Activated CD4-positive, alpha-beta T cell treated with anti-CD3 and anti-CD28 coated beads, Interleukin-2, amount 10 ng/mL, durations not matched to agents 7 days and 5 days (primary cell): Measurements from ENCODE around the gene IGFBP4. TPM values are rescaled to one million over a fixed set of nuclear protein-coding genes. Genes with fewer than 3 reads are reported as not detected.

Experiments used
- CTCF ChIA-PET: fragments of 350-600 bp; sonication (Branson Sonifier 250); formaldehyde crosslinking; loops from one replicate; lab custom pipeline; 2021; ENCODE audit warnings: antibody characterized with exemption; lab: Charles Lee
- POLR2A ChIA-PET: fragments of 350-600 bp; sonication (Branson Sonifier 250); formaldehyde crosslinking; loops from one replicate; lab custom pipeline; 2021; ENCODE audit warnings: antibody characterized with exemption; lab: Charles Lee
- DNase-seq: peaks from one replicate; pipeline ENCODE4 v3.0.0-alpha.2; 2020
- H3K27ac Mint-ChIP-seq: one replicate; pipeline ENCODE4 v1.8.0; 2021; ENCODE audit warnings: mild to moderate bottlenecking, moderate library complexity, mixed read lengths
- H3K27me3 Mint-ChIP-seq: one replicate; pipeline ENCODE4 v1.8.0; 2021; ENCODE audit warnings: mixed read lengths
- H3K36me3 Mint-ChIP-seq: one replicate; pipeline ENCODE4 v1.8.0; 2021; ENCODE audit warnings: low read depth, mixed read lengths
- H3K4me1 Mint-ChIP-seq: one replicate; pipeline ENCODE4 v1.8.0; 2021; ENCODE audit warnings: mixed read lengths
- H3K4me3 Mint-ChIP-seq: one replicate; pipeline ENCODE4 v1.8.0; 2021; ENCODE audit warnings: mild to moderate bottlenecking, moderate library complexity, mixed read lengths
- H3K9me3 Mint-ChIP-seq: one replicate; pipeline ENCODE4 v1.8.0; 2021; ENCODE audit warnings: mixed read lengths
- total RNA-seq, 2 experiments: library from RNA; stranded (reverse); gene quantifications; one replicate each; pipeline ENCODE4 v1.2.3, GENCODE V29; 2021

Gene IGFBP4
- total RNA-seq, 2 experiments from 2014 or later = 65.2 to 67.9 TPM

- no peak overlapping the region for H3K27ac Mint-ChIP-seq
- no peaks in the 10 kb centered on the region for H3K9me3 Mint-ChIP-seq
- DNase-seq = no peak
- no peaks in the 10 kb centered on the region for H3K4me1 Mint-ChIP-seq
- H3K4me3 Mint-ChIP-seq = no peak overlapping the region
- H3K27me3 Mint-ChIP-seq = no peaks in the 10 kb centered on the region
- CTCF ChIA-PET = interaction anchor here (1.3 to 4.2 kb wide), 3 partner anchors 16 to 101 kb away, joined by 5 to 27 read pairs (median 7); no protein-coding TSS in a partner anchor
- peaks cover 17% of the 10 kb centered on the region for H3K36me3 Mint-ChIP-seq
- POLR2A ChIA-PET = no interaction called here
These were observed 16.7 kb downstream of the IGFBP4 start for GRCh38 chr17:40459636-40460603.

- DNase-seq = no peak
- H3K4me3 Mint-ChIP-seq = no peak overlapping the region
- no peaks in the 10 kb centered on the region for H3K9me3 Mint-ChIP-seq
- ChIA-PET POLR2A (no interaction called here), CTCF (interaction anchor here (1.1 to 4.2 kb wide), 4 partner anchors 10 to 100 kb away, joined by 4 to 27 read pairs (median 6); no protein-coding TSS in a partner anchor)
- H3K27me3 Mint-ChIP-seq = no peaks in the 10 kb centered on the region
- H3K27ac Mint-ChIP-seq = no peak overlapping the region
- H3K36me3 Mint-ChIP-seq = peaks cover 17% of the 10 kb centered on the region
- no peaks in the 10 kb centered on the region for H3K4me1 Mint-ChIP-seq
These were observed 17.3 kb downstream of the IGFBP4 start for GRCh38 chr17:40460604-40460967.

GRCh38 chr17:40460968-40461731, 17.9 kb downstream of the IGFBP4 start:
- H3K9me3 Mint-ChIP-seq = no peaks in the 10 kb centered on the region
- H3K27me3 Mint-ChIP-seq = peaks cover 4% of the 10 kb centered on the region
- ChIA-PET CTCF (interaction anchor here (1.1 to 4.2 kb wide), 3 partner anchors 11 to 99 kb away, joined by 4 to 27 read pairs (median 5); no protein-coding TSS in a partner anchor), POLR2A (no interaction called here)
- peaks cover 12% of the 10 kb centered on the region for H3K36me3 Mint-ChIP-seq
- no peak overlapping the region for H3K4me3 Mint-ChIP-seq
- DNase-seq = no peak
- peaks cover 3% of the 10 kb centered on the region for H3K4me1 Mint-ChIP-seq
- no peak overlapping the region for H3K27ac Mint-ChIP-seq

GRCh38 chr17:40461732-40462342, 18.6 kb downstream of the IGFBP4 start:
- POLR2A ChIA-PET = no interaction called here
- H3K27ac Mint-ChIP-seq = no peak overlapping the region

GRCh38 chr17:40462343-40463121, 19.3 kb downstream of the IGFBP4 start:
- peaks cover 3% of the 10 kb centered on the region for H3K36me3 Mint-ChIP-seq
- H3K27me3 Mint-ChIP-seq = peaks cover 11% of the 10 kb centered on the region
- CTCF ChIA-PET = interaction anchor here (1.2 to 4.2 kb wide), 4 partner anchors 12 to 70 kb away, joined by 3 to 27 read pairs (median 5); no protein-coding TSS in a partner anchor
- POLR2A ChIA-PET = no interaction called here
- DNase-seq = no peak
- no peaks in the 10 kb centered on the region for H3K9me3 Mint-ChIP-seq
- peaks cover 7% of the 10 kb centered on the region for H3K4me1 Mint-ChIP-seq
- H3K4me3 Mint-ChIP-seq = no peak overlapping the region
- H3K27ac Mint-ChIP-seq = no peak overlapping the region

More at GRCh38 chr17:40461732-40462342, 18.6 kb downstream of the IGFBP4 start:
- H3K27me3 Mint-ChIP-seq = peaks cover 9% of the 10 kb centered on the region
- H3K4me1 Mint-ChIP-seq = peaks cover 7% of the 10 kb centered on the region
- CTCF ChIA-PET = interaction anchor here (1.1 to 4.2 kb wide), 5 partner anchors 11 to 99 kb away, joined by 3 to 27 read pairs (median 5); no protein-coding TSS in a partner anchor
- H3K9me3 Mint-ChIP-seq = no peaks in the 10 kb centered on the region
- DNase-seq = no peak
- H3K4me3 Mint-ChIP-seq = no peak overlapping the region
- H3K36me3 Mint-ChIP-seq = peaks cover 9% of the 10 kb centered on the region

GRCh38 chr17:40463122-40463550, 19.9 kb downstream of the IGFBP4 start:
- no peak overlapping the region for H3K27ac Mint-ChIP-seq
- peaks cover 7% of the 10 kb centered on the region for H3K4me1 Mint-ChIP-seq
- POLR2A ChIA-PET = interaction anchor here (0.6 kb wide), 1 partner anchor 197 kb away, joined by 3 read pairs; no protein-coding TSS in a partner anchor
- H3K27me3 Mint-ChIP-seq = peaks cover 12% of the 10 kb centered on the region
- no peak overlapping the region for H3K4me3 Mint-ChIP-seq
- no peak for DNase-seq
- H3K36me3 Mint-ChIP-seq = no peaks in the 10 kb centered on the region
- no peaks in the 10 kb centered on the region for H3K9me3 Mint-ChIP-seq
- CTCF ChIA-PET = interaction anchor here (0.7 to 4.2 kb wide), 6 partner anchors 8 to 69 kb away, joined by 3 to 27 read pairs (median 4); no protein-coding TSS in a partner anchor

GRCh38 chr17:40464392-40464855, 21.2 kb downstream of the IGFBP4 start:
- peaks cover 7% of the 10 kb centered on the region for H3K4me1 Mint-ChIP-seq
- peaks cover 12% of the 10 kb centered on the region for H3K27me3 Mint-ChIP-seq
- peak overlapping the region; percentile 28 for H3K27ac Mint-ChIP-seq
- POLR2A ChIA-PET = no interaction called here
- H3K9me3 Mint-ChIP-seq = no peaks in the 10 kb centered on the region
- no peak overlapping the region for H3K4me3 Mint-ChIP-seq
- CTCF ChIA-PET = interaction anchor here (1.0 to 1.6 kb wide), 3 partner anchors 9 to 17 kb away, joined by 3 to 4 read pairs (median 4); no protein-coding TSS in a partner anchor
- DNase-seq = no peak
- H3K36me3 Mint-ChIP-seq = no peaks in the 10 kb centered on the region

GRCh38 chr17:40466298-40466971, 23.2 kb downstream of the IGFBP4 start:
- POLR2A ChIA-PET = no interaction called here
- DNase-seq = no peak
- H3K9me3 Mint-ChIP-seq = no peaks in the 10 kb centered on the region
- H3K4me1 Mint-ChIP-seq = peaks cover 8% of the 10 kb centered on the region
- no peak overlapping the region for H3K27ac Mint-ChIP-seq
- no peaks in the 10 kb centered on the region for H3K36me3 Mint-ChIP-seq
- CTCF ChIA-PET = interaction anchor here (1.2 kb wide), 1 partner anchor 11 kb away, joined by 7 read pairs; no protein-coding TSS in a partner anchor
- H3K27me3 Mint-ChIP-seq = peaks cover 12% of the 10 kb centered on the region
- no peak overlapping the region for H3K4me3 Mint-ChIP-seq

- Mint-ChIP-seq H3K4me3 (no peak overlapping the region), H3K9me3 (no peaks in the 10 kb centered on the region), H3K36me3 (no peaks in the 10 kb centered on the region), H3K27ac (no peak overlapping the region), H3K4me1 (peaks cover 9% of the 10 kb centered on the region), H3K27me3 (peaks cover 12% of the 10 kb centered on the region)
- POLR2A ChIA-PET = interaction anchor here (0.7 kb wide), 1 partner anchor 14 kb away, joined by 5 read pairs; no protein-coding TSS in a partner anchor
- DNase-seq = no peak
- CTCF ChIA-PET = interaction anchor here (0.7 to 0.8 kb wide), 3 partner anchors 44 to 77 kb away, joined by 3 to 4 read pairs (median 3); no protein-coding TSS in a partner anchor
These were observed 24.1 kb downstream of the IGFBP4 start for GRCh38 chr17:40467281-40467867.

GRCh38 chr17:40468560-40468959, 25.3 kb downstream of the IGFBP4 start:
- DNase-seq = no peak
- CTCF ChIA-PET = no interaction called here
- Mint-ChIP-seq H3K9me3 (no peaks in the 10 kb centered on the region), H3K27me3 (peaks cover 12% of the 10 kb centered on the region), H3K36me3 (no peaks in the 10 kb centered on the region), H3K4me1 (peaks cover 13% of the 10 kb centered on the region), H3K4me3 (no peak overlapping the region), H3K27ac (no peak overlapping the region)
- POLR2A ChIA-PET = interaction anchor here (0.6 kb wide), 1 partner anchor 51 kb away, joined by 5 read pairs; no protein-coding TSS in a partner anchor
